BE2C (cell line): ENCODE data around the gene SYNDIG1.

Source experiments
- DNase-seq: peaks from one replicate; pipeline ENCODE4 v3.0.0-alpha.2; 2020
- H3K27me3 ChIP-seq: fragments of 250-450 bp; sonication (Bioruptor Pico); 2 replicates; pipeline ENCODE4 v1.5.1; 2020; ENCODE audit warnings: mild to moderate bottlenecking
- H3K36me3 ChIP-seq: fragments of 250-450 bp; sonication (Bioruptor Pico); 2 replicates; pipeline ENCODE4 v1.5.1; 2020; ENCODE audit warnings: mild to moderate bottlenecking
- H3K4me1 ChIP-seq: fragments of 250-450 bp; sonication (Bioruptor Pico); 2 replicates; pipeline ENCODE4 v1.5.1; 2020
- H3K4me3 ChIP-seq: 2 replicates; pipeline ENCODE4 v1.5.1; 2011; ENCODE audit warnings: low read depth, low read length
- H3K9me3 ChIP-seq: fragments of 250-450 bp; sonication (Bioruptor Pico); 2 replicates; pipeline ENCODE4 v1.5.1; 2020
- TF ChIP-seq, protein P1 (sequence below): IDR thresholded peaks from 2 replicates; pipeline ENCODE4 v1.5.1; 2012; ENCODE audit warnings: mild to moderate bottlenecking, low read depth, low read length

SYNDIG1 gene

DNA sequence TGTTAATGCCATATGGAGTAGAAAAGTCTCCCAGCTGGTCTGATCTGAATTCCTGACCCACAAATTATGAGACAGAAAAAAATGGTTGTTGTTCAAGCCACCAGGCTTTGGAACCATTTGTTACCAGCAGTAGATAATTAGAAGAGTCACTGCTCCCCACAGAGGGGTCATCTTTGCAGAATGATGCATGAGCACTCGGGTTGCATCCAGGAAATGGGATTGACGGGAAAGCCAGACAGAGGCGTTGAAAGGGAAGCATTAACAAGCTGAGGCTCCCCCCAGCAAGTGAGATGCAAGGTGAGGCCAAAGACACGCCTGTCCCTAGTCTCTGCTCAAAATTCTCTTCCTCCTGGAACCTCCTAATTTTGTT is 182.5 kb downstream of the SYNDIG1 start:
- H3K9me3 ChIP-seq, result no peaks in the 10 kb centered on the region
- no peaks in the 10 kb centered on the region for H3K4me1 ChIP-seq
- TF ChIP-seq, protein P1, sequence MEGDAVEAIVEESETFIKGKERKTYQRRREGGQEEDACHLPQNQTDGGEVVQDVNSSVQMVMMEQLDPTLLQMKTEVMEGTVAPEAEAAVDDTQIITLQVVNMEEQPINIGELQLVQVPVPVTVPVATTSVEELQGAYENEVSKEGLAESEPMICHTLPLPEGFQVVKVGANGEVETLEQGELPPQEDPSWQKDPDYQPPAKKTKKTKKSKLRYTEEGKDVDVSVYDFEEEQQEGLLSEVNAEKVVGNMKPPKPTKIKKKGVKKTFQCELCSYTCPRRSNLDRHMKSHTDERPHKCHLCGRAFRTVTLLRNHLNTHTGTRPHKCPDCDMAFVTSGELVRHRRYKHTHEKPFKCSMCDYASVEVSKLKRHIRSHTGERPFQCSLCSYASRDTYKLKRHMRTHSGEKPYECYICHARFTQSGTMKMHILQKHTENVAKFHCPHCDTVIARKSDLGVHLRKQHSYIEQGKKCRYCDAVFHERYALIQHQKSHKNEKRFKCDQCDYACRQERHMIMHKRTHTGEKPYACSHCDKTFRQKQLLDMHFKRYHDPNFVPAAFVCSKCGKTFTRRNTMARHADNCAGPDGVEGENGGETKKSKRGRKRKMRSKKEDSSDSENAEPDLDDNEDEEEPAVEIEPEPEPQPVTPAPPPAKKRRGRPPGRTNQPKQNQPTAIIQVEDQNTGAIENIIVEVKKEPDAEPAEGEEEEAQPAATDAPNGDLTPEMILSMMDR, result no peak
- H3K27me3 ChIP-seq, result no peaks in the 10 kb centered on the region
- no peak overlapping the region for H3K4me3 ChIP-seq
- DNase-seq, result no peak
- no peaks in the 10 kb centered on the region for H3K36me3 ChIP-seq

DNA sequence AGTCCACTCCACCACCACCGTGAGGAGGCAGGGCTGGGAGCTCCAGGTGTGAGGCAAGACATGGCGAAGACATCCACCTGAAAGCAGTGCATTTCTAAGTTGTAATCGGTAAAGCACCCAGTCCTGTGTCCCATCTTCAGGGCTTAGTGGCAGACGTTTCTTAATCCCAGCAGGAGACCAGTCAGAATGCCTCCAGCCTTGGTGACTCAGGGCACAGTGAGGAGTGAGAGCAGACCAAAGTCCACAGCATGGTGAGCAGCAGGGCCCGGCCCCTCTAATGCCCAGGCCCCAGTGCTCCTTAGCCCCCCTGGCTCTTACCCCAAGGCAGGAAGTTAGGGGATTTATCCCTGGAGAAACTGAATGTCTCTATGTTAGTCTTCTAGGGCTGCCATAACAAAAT is 183.9 kb downstream of the SYNDIG1 start:
- TF ChIP-seq, protein P1, result no peak
- Histone ChIP-seq H3K4me3 (no peak overlapping the region), H3K9me3 (no peaks in the 10 kb centered on the region), H3K36me3 (no peaks in the 10 kb centered on the region), H3K27me3 (no peaks in the 10 kb centered on the region), H3K4me1 (no peaks in the 10 kb centered on the region)
- no peak for DNase-seq

DNA sequence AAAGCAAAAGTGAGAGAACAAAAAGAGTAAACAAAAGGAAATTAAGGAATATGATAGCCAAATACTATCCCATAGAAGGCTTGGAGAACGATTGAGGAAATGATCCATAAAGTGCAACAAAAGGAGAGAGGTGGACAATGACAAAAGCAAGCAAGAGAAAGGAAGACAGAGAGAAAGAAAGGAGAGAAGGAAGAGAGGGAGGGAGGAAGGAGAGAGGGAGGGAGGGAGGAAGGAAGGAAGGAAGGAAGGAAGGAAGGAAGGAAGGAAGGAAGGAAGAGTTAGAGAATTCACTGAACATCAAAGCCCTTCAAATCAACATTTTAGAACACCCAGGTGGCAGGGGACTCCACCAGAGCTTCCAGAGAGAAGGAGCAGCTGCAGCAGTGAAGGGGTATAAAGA is 185.0 kb downstream of the SYNDIG1 start:
- no peak for DNase-seq
- Histone ChIP-seq H3K27me3 (no peaks in the 10 kb centered on the region), H3K9me3 (no peaks in the 10 kb centered on the region), H3K4me1 (peaks cover 4% of the 10 kb centered on the region; the same call in 1 of the 2 replicates), H3K36me3 (no peaks in the 10 kb centered on the region), H3K4me3 (no peak overlapping the region)
- TF ChIP-seq, protein P1, result no peak

DNA sequence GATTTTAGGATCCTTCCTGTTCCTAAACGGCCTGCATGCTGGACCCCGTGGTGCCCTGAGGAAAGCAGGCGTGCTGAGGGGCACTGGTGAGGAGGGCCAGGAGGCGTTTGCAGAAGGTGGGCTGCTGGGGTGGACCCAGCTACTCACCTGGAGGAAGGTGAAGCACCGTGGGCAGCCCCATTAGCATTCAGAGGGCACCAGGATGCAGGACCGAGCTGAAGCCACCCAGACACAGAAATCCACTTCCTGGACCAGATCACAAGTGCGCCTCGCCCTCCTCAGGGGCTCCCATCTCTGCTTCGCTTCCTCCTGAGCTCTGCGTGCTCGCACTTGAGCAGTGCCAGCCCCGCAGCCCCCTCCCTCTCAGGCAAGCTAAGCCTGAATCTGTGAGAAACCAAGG is 187.0 kb downstream of the SYNDIG1 start:
- Histone ChIP-seq H3K9me3 (no peaks in the 10 kb centered on the region), H3K27me3 (no peaks in the 10 kb centered on the region), H3K4me3 (no peak overlapping the region), H3K4me1 (peaks cover 4% of the 10 kb centered on the region; the same call in 1 of the 2 replicates), H3K36me3 (no peaks in the 10 kb centered on the region)
- no peak for DNase-seq
- TF ChIP-seq, protein P1, result no peak

DNA sequence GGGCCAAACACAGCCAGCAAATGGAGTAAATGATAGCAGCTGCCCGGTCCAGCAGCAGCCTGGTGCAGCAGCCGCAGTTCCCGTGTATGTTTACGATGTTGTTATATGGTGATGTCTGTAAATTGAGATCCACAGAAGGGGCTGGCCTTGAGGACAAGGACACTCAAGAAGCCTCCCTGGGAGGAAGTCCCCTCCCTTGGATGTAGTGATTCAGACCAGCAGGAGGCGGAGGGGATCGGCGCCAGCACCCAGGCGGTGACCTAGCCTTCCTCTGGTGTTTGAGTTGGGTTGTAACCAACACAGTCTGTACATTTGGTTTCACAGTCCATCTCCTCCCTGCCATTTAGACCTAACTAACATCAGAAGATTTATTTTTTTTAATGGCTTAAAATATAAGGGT is 187.8 kb downstream of the SYNDIG1 start:
- H3K27me3 ChIP-seq, result no peaks in the 10 kb centered on the region
- DNase-seq, result no peak
- no peaks in the 10 kb centered on the region for H3K9me3 ChIP-seq
- H3K4me3 ChIP-seq, result no peak overlapping the region
- peaks cover 4% of the 10 kb centered on the region for H3K4me1 ChIP-seq
- TF ChIP-seq, protein P1, result no peak
- no peaks in the 10 kb centered on the region for H3K36me3 ChIP-seq

DNA sequence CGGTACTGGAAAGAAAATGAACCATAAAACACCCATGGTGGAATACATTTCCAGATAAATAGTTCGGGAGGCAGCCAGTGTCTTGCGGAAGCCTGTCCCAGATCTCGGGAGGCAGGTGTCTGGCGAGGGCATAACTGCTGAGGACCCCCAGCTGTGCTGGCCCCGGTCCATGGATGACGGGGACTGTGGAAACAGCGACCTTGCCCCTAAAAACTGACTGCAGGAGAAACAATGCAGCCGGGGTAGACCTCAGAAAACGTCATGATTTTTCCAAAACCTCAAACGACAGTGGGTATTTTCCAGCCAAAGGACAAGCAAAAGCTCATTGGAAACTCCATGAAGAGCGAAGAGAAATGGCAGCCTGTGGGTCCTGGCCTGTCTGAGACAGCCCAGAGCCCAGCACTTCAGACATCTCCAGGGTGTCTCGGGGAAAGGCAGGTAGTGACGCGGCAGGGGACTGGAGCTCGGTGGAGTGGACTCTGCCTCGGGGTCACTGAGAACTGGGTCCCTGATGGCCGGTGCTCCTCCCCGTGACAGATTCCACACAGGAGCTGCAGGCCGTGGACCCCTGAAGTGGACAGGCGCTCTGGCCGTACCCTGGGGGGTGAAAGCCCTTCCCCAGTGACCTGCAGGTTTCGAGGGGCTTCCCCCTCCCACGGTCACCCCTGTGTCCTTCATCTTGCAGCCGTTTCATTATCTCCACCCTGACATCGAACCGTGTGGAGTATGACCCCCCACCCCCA is 188.6 kb downstream of the SYNDIG1 start:
- no peaks in the 10 kb centered on the region for H3K36me3 ChIP-seq
- no peaks in the 10 kb centered on the region for H3K9me3 ChIP-seq
- H3K4me1 ChIP-seq, result peaks cover 11% of the 10 kb centered on the region
- H3K4me3 ChIP-seq, result no peak overlapping the region
- no peaks in the 10 kb centered on the region for H3K27me3 ChIP-seq
- TF ChIP-seq, protein P1, result no peak
- no peak for DNase-seq
